ENCODE data around the gene CA10.

CA10 gene

GRCh38 chr17:51674579-51675255, 483.8 kb downstream of the CA10 start:
- H3K4me3 ChIP-seq (ENCODE audit: low read length): no peak overlapping the region
- no peak for DNase-seq (ENCODE audit: low read depth)
- no peak for TF ChIP-seq CTCF (conservative IDR thresholded peaks at IDR 0.05; ENCODE audit: low read depth, low read length)

- no peak overlapping the region for H3K4me3 ChIP-seq (ENCODE audit: low read length)
- DNase-seq (ENCODE audit: low read depth): no peak
- TF ChIP-seq CTCF (conservative IDR thresholded peaks at IDR 0.05; ENCODE audit: low read depth, low read length): no peak
These were observed 485.4 kb downstream of the CA10 start for GRCh38 chr17:51673070-51673469.

GRCh38 chr17:51672065-51672464, 486.4 kb downstream of the CA10 start:
- no peak for DNase-seq (ENCODE audit: low read depth)

GRCh38 chr17:51670899-51671298, 487.6 kb downstream of the CA10 start:
- no peak overlapping the region for H3K4me3 ChIP-seq (ENCODE audit: low read length)
- DNase-seq (ENCODE audit: low read depth): no peak
- no peak for TF ChIP-seq CTCF (conservative IDR thresholded peaks at IDR 0.05; ENCODE audit: low read depth, low read length)

More at GRCh38 chr17:51672065-51672464, 486.4 kb downstream of the CA10 start:
- no peak overlapping the region for H3K4me3 ChIP-seq (ENCODE audit: low read length)
- no peak for TF ChIP-seq CTCF (conservative IDR thresholded peaks at IDR 0.05; ENCODE audit: low read depth, low read length)

GRCh38 chr17:51668963-51669246, 489.6 kb downstream of the CA10 start:
- no peak for TF ChIP-seq CTCF (conservative IDR thresholded peaks at IDR 0.05; ENCODE audit: low read depth, low read length)
- no peak for DNase-seq (ENCODE audit: low read depth)
- H3K4me3 ChIP-seq (ENCODE audit: low read length): no peak overlapping the region

- no peak overlapping the region for H3K4me3 ChIP-seq (ENCODE audit: low read length)
- no peak for DNase-seq (ENCODE audit: low read depth)
- TF ChIP-seq CTCF (conservative IDR thresholded peaks at IDR 0.05; ENCODE audit: low read depth, low read length): no peak
These were observed 490.2 kb downstream of the CA10 start for GRCh38 chr17:51668155-51668962.

- no peak overlapping the region for H3K4me3 ChIP-seq (ENCODE audit: low read length)
- DNase-seq (ENCODE audit: low read depth): no peak
- no peak for TF ChIP-seq CTCF (conservative IDR thresholded peaks at IDR 0.05; ENCODE audit: low read depth, low read length)
These were observed 490.8 kb downstream of the CA10 start for GRCh38 chr17:51667706-51668083.

Measured in retinal pigment epithelial cell (primary cell).